AG09309 (cell line): ENCODE measurements around the gene NOPCHAP1.
A peak's percentile ranks its signal among the peaks of the same experiment; 100 is the strongest.
"Not testable (repeated sequence)": the region's sequence is repeated elsewhere in the genome, so short reads cannot be mapped to it uniquely, and the experiment has no call there.

Experiments used
- DNase-seq: peaks from one replicate; pipeline ENCODE4 v3.0.0-alpha.2; 2010; ENCODE audit warnings: low read depth
- H3K4me3 ChIP-seq: 2 replicates; pipeline ENCODE4 v1.5.1; 2011; ENCODE audit warnings: mild to moderate bottlenecking, low read depth, low read length, moderate library complexity; ENCODE audit not compliant: control insufficient read depth
- TF ChIP-seq, protein P1 (sequence below): IDR thresholded peaks from 2 replicates; pipeline ENCODE4 v1.5.1; 2011; ENCODE audit warnings: mild to moderate bottlenecking, low read depth, low read length, inconsistent platforms; ENCODE audit not compliant: insufficient read depth, control insufficient read depth; ENCODE audit errors: missing control alignments

Gene NOPCHAP1, protein sequence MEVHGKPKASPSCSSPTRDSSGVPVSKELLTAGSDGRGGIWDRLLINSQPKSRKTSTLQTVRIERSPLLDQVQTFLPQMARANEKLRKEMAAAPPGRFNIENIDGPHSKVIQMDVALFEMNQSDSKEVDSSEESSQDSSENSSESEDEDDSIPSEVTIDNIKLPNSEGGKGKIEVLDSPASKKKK

DNA sequence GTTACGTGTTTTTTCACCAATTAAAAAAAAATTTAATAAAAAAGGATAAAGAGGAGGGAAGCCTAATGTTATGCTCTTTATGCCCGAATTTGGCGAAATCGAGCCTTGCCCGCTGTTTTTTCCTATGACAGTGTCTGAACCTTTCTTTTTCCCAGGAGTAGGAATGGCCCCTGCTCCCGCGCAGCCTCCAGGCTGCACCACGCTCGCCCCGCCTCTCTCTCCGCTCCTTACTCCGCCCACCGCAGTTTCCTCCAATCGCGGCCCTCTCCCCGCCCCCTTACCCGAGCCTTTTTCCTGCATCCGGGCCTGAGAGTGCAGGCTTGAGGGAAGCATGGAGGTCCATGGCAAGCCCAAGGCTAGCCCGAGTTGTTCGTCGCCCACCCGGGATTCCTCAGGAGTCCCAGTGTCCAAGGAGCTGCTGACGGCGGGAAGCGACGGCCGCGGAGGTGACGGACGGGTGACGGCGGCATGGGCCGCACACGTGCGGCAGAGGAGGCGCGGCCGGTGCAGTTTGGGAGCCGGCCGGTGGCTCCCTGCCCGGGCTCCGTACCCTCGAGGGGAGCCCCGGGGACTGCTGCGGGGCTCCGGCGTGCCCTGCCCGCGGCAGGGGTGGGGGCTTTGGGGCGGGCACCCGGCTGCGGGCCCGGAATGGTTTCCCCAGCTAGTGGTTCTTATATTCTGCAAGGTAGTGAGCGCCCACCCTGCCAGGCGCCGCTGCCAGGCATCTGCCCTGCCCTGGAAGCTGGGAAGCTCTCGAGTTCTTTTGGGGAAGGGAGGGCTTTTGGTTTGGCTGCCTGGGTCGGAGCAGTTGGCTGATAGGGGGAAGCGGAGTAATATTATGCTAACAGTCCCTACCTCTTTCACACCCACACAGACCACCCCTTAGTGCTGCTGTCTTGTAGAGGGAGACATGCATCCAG lies at the start of gene NOPCHAP1:
Gene NOPCHAP1, plus strand, starts transcription at position 295 of the 920 bp plus-strand sequence. Its CDS starts 37 bp downstream, at position 332.
- TF ChIP-seq, protein P1, sequence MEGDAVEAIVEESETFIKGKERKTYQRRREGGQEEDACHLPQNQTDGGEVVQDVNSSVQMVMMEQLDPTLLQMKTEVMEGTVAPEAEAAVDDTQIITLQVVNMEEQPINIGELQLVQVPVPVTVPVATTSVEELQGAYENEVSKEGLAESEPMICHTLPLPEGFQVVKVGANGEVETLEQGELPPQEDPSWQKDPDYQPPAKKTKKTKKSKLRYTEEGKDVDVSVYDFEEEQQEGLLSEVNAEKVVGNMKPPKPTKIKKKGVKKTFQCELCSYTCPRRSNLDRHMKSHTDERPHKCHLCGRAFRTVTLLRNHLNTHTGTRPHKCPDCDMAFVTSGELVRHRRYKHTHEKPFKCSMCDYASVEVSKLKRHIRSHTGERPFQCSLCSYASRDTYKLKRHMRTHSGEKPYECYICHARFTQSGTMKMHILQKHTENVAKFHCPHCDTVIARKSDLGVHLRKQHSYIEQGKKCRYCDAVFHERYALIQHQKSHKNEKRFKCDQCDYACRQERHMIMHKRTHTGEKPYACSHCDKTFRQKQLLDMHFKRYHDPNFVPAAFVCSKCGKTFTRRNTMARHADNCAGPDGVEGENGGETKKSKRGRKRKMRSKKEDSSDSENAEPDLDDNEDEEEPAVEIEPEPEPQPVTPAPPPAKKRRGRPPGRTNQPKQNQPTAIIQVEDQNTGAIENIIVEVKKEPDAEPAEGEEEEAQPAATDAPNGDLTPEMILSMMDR: no peak
- peak within 1 kb of the TSS; percentile 81 for H3K4me3 ChIP-seq
- DNase-seq: peak; percentile 29

DNA sequence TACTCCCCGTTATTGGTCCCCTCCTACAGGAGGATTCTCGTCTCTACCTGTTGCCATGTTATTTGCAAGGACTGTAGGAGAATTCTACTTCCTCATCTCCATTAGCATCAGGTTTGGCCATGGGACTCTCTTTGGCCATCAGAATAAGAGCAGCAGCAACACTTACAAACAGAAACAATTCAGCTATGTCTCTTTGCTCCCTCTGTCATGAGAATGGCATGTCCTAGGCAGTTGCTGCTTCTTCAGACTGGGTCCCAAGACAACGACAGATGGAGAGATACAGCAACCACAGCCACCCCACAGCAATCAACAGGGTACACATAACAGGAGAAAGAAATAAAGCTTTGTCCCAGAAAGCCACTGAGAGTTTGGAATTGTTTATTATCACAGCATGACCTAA lies 47.7 kb upstream of the NOPCHAP1 start:
- DNase-seq: no peak
- TF ChIP-seq, protein P1: no peak
- H3K4me3 ChIP-seq: no peak overlapping the region

DNA sequence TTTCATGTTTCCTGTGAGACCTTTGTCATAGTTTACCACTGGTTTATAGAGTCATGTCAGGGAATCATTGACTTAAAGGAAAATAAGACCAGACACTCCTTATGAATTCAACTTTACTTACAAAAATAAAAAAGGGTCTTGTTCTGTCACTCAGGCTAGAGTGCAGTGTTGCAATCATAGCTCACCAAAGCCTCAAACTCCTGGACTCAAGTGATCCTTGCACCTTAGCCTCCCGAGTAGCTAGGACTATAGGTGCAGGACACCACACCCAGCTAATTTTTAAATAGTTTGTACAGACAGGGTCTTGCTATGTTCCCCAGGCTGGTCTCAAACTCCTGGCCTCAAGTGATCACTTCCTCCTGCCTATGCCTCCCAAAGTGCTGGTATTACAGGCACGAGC lies 47.0 kb upstream of the NOPCHAP1 start:
- H3K4me3 ChIP-seq: no peak overlapping the region
- no peak for DNase-seq
- TF ChIP-seq, protein P1: no peak

DNA sequence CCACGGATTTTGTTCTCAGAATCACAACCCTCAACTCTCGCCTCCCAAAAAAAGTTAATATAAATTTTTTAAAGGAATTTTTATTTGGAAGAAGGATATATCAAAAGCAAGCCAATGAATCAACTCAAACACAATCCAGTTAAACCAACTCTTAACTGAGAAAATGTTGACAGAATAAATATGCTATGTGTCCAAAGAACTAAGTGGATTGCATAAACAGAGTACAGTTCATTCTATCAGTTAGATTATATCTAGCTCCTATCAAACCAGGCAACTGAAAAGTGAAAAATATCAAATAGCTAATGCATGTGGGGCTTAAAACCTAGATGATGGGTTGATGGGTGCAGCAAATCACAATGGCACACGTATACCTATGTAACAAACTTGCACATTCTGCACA lies 44.7 kb upstream of the NOPCHAP1 start:
- DNase-seq: no peak
- TF ChIP-seq, protein P1: no peak
- H3K4me3 ChIP-seq: no peak overlapping the region

DNA sequence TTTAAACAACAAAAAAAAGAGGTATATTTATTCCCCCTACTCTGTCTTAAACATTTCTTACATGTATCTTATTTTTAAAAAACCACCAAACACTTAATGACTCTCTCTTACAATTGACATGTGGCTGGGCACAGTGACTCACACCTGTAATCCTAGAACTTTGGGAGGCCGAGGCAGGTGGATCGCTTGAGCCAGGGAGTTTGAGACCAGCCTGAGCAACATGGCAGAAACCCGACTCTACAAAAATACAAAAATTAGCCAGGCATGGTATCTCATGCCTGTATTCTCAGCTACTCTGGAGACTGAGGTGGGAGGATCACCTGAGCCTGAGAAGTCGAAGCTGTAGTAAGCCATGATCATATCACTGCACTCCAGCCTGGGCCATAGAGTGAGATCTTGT lies 44.0 kb upstream of the NOPCHAP1 start:
- TF ChIP-seq, protein P1: no peak
- no peak overlapping the region for H3K4me3 ChIP-seq
- no peak for DNase-seq

DNA sequence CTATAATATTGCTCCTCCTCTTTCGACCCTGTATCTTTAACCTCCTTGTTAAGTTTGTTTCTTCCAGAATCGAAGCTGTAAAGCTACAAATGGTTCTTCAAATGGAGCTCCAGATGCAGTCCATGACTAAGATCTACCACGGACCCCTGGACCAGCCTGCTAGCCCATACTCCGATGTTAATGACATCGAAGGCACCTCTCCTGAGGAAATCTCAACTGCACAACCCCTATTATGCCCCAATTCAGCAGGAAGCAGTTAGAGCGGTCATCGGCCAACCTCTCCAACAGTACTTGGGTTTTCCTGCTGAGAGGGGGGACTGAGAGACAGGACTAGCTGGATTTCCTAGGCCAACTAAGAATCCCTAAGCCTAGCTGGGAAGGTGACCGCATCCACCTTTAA lies 42.7 kb upstream of the NOPCHAP1 start:
- not testable (repeated sequence) for H3K4me3 ChIP-seq, DNase-seq

DNA sequence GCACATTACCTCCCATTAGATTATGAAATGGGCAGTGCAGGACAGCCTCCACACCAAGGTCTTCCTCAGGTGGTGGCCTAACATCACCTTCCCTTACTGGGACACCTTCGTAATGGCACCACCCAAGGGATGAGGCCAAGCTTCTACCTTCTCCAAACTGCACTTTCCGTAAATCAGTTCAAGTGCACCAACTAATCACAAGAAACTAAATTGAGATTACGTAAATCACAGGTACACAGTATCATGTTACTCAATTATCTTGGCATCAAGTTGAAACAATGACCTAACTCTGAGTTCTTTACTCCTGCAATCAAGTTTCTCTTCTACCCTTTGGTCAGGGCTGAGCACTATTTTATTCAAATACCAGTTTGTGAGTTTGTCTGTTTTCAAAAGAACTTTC lies 41.9 kb upstream of the NOPCHAP1 start:
- TF ChIP-seq, protein P1: no peak
- no peak overlapping the region for H3K4me3 ChIP-seq
- DNase-seq: no peak

DNA sequence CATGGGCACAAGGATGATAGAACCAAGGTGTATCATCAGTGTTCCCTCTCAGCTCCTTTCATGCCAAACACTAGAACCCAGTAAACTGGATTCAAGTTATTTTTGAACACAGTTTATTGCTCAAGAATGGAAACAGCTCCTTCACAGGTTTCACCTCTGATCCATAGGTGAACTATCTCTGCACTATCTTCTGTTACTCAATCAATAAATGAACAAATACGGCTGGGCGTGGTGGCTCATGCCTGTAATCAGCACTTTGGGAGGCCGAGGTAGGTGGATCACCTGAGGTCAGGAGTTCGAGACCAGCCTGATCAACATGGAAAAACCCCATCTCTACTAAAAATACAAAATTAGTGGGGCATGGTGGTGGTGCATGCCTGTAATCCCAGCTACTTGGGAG lies 37.4 kb upstream of the NOPCHAP1 start:
- H3K4me3 ChIP-seq, DNase-seq: not testable (repeated sequence)
